ENCODE measurements around the gene AFF3.

DNA sequence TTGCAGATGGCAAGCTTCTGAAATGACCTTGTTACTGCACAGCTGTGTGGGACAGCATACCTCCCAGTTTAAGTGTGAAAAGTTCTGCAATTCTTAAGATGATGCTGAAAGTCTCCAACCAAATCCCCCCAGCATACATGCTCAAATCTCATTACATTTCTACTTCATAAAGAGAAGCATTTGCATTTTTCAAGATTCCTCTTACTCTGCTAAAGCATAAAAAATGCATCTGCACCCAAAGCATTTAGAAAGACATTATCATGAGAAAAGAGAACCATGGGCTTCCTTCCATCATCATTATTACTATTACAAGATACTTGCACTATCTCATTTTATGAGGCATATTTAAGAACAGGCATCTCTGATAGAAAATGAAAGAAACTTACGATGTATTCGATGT is 415.7 kb downstream of the AFF3 start:
- TF ChIP-seq, protein P1, sequence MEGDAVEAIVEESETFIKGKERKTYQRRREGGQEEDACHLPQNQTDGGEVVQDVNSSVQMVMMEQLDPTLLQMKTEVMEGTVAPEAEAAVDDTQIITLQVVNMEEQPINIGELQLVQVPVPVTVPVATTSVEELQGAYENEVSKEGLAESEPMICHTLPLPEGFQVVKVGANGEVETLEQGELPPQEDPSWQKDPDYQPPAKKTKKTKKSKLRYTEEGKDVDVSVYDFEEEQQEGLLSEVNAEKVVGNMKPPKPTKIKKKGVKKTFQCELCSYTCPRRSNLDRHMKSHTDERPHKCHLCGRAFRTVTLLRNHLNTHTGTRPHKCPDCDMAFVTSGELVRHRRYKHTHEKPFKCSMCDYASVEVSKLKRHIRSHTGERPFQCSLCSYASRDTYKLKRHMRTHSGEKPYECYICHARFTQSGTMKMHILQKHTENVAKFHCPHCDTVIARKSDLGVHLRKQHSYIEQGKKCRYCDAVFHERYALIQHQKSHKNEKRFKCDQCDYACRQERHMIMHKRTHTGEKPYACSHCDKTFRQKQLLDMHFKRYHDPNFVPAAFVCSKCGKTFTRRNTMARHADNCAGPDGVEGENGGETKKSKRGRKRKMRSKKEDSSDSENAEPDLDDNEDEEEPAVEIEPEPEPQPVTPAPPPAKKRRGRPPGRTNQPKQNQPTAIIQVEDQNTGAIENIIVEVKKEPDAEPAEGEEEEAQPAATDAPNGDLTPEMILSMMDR (IDR thresholded peaks at IDR 0.05), result no peak
- TF ChIP-seq POLR2A (IDR thresholded peaks at IDR 0.05), result no peak
- no peak for TF ChIP-seq EP300 (IDR thresholded peaks at IDR 0.05; ENCODE audit: low read depth)
